Effector CD8-positive, alpha-beta T cell (primary cell): ENCODE measurements around the gene TEX51.

Experiments
- DNase-seq: peaks from one replicate; lab custom pipeline; 2025; lab: John Stamatoyannopoulos, UW

Gene TEX51

DNA sequence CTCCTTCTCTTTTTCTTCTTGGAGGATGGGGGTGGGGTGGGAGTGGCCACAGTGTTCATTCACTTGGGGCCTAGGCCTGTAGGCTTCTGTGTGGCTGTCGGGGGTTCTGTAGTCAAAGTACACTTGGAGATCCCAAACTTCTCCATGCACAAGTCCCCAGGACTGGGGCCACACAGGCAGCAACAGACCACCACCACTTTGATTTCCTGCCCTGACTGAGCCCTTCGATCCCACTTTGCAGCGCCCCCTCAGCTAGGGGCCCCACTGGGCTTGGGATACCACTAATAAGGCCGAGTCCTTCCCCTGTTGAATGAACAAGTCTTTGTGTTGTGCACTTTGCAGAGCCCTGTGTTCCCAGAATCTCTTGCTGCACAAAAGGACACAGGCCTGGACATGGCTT, 5.5 kb upstream of the TEX51 start:
- no peak for DNase-seq

DNA sequence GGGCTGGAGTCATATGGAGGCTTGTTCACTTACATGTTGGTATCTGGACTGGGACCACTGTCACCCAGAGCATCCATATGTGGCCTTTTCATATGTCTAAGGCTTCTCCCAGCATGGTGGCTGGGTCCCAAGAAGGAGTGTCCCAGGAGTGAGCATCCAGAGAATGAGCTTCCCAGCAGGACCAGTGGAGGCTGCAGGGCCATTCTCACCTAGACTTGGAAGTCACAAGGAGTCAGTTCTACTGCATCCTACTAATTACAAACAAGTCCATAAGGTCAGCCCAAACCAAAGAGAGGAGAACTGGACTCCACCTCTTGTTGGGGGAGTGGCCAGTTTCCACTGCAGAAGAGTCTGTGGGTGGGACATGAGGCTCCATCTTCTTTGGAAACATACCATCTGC, 5.1 kb upstream of the TEX51 start:
- DNase-seq = no peak

DNA sequence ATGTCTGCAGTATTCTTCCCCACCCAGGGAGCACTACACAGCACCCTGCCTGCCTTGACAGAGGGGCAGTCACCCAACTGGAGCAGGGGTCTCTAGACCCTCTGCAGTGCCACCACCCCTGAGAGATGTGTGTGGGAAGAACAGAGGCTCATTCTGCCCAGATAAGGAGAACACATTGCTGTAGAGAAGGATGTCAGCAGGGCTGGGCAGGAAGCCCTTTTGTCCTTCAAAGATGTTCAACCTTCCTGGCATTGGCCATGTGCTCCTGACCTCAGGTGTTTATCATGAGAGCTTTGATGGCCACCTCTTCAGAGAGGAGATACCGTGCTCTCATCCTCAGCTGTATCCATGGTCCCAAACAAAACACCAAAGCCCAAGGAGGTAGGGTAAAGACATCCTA, 4.6 kb upstream of the TEX51 start:
- no peak for DNase-seq

DNA sequence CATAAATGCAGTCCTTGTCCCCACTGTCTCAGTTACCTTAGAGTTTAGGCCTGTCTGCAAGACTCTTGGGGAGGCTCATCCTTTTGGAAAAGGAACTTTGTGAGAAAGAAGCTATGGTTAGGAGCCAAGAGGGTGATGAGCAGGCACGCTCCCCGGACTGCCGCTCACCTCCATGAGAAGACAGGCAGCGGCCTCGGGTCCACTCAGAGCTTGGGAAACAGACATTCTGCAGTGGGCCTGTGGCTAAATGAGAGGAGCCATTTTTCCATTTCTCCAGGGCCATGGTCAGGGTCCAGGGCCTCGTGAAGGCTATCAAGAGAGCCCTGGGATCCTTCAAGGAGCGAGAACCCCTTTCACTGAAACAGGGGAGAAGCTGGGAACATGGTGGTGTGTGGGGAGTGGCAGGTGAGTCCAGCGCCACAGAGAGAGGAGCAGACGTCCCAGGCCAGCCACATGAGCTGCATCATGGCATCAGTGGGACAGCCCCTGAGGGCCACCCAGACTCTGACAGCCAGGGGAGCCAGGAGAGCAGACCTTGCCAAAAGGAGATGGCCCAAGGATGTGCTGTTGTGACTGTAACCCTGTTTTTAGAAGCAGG, 4.0 kb upstream of the TEX51 start:
- DNase-seq = no peak

DNA sequence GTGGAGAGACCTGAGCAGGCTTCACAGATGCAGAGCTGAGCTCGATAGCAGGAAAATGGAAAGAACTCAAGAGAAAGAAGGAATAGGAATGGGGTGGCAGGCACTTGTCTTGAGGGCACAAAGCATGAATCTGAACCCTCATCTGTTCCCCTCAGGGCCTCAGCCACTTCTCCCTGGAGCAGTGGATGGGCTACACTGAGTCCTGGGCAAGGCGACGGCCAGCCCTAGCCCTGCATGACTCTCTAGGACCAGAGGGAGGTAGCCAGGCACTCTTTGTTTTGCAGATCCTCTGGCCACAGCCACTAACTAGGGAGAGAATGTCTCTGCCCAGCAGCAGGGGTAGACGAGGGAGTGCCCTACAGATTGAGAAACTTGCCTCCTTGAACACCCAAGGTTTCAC, 3.4 kb upstream of the TEX51 start:
- no peak for DNase-seq

DNA sequence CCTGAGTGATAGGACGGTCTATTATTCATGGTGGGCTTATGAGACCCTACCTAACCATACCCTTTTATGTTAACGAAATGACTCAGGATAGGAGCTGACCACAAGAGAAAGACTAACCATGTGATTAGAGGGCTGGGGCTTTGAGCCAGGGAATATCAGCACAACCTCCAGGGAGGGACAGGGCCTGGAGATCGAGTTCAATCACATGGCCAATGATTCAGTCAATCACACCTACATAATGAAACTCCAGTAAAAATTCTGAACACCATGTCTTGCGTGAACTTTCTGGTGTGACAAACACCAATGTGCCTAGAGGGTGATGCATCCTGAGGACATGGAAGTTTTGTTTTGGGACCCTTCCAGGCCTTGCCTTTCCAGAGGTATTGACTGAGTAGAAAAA, 2.2 kb upstream of the TEX51 start:
- DNase-seq = no peak

DNA sequence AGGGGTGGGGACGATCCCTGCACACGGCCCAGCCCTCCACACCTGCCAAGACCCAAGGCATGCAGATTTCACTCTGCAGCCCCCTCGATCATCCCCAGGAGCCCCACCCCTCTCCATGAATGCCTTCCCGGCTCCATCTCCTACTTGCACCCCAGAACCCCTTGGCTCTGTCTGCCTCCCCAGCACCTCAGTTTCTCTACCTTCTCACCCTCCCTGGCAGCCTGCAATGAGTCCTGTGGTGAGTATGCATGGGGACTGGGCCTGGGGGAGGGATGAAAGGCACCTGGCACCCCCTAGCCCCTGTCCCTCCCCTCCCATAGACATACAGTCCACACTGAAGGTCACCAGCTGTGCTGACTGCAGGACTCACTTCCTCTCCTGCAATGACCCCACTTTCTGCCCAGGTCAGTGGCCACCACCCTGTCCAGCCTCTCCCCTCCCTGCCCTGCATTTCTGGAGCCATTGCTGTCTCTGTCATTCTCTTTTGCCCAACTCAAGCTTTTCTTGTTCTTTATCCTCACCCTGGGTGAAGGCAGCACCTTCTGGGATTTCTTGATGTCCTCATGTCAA, 1.0 kb downstream of the TEX51 start:
- no peak for DNase-seq

DNA sequence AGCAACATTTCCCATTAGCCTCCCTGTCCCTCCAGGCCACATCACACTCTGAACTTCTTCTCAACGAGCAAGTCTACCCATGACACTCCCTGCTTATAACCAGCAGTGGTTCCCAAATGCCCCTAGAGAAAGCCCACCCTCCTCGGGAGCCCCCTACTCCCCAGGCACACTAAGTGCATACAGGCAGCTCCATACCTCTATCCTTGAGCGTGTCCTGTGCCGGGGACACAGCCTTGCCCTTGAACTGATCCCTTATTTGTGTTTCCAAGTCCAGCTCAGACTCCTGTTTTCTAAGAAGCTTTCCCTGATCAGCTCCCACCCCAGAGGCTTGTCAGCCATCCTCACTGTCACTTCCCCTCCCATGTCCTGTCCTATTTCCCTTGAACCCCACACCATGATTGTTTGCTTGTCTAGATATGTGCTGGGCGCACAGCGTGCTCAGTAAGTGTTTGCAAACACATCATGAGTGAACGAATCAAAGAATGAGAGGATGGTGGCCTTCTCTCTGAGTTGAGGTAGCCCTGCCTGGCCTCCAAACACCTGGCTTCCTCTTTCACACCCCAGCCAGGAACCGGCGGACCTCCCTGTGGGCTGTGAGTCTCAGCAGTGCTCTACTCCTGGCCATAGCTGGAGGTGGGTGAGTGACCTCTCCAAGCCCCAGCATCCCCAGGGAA, 2.1 kb downstream of the TEX51 start:
- DNase-seq = no peak

DNA sequence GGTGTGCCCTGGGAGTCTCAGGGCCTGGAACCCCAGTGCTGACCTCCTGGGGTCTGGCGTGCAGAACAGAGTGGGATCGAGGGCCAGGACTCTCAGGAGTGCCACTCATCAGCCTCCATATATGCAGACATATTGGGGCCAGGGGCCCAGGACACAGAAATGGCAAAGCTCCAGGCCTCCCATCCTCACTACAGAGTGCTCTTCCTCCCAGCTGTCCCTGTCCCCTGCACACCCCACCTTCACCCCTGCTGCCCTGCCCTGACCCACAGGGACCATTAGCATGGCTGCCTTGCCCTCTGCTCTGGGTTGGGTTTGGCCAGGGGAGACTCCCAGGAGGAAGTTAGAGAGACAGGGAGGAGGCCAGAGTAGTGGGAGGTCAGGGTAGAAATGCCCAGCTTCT, 2.8 kb downstream of the TEX51 start:
- DNase-seq = no peak

DNA sequence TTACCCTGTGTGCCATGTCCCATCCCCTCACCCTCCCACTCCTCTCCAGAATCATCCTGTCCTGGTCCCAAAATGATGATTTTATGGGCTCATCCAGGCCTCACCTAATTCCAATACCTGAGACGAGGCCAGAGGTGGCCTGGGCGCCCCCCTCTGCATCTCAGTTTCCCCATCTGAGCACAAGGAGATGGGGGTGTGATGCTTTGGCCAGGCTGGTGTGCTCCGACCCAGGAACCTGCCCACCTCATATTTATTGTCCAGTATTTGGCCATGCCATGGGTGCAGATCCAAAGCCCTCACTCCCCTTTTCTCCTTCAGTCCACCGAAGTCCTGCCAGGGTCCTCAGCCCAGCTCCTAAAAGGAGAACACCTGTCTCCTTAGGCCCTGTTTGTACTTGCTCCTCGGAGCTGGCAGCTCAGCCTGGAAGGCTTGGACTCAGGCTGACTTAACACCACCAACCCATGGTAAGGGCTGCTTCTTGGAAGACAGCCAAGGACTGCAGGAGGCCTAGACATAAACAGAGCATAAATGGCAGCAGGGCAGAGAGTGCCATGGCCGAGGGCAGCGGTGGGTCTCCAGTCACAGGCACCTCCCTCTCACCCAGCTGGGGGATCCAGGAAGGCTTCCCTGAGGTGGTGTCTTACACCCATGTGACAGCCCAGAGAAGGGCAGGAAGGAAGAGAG, 3.6 kb downstream of the TEX51 start:
- no peak for DNase-seq

DNA sequence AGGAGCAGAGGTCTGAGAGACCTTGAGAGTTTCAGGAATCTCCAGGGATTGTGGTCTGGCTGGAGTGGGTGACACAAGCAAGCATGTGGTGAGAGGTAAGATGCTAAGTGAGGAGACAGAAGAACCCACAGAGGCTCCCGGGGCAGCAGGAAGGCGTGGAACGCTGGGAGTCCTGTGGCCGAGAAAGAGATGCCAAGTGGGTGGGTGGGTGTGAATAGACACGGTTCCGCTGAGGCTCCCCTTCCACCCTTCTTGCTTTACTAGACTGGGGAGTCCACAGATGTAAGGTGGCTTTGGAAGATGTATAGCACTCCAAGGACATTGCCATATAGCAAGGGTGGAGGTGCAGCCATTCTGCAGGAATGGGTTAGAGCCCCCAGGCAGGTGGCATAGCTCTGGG, 4.2 kb downstream of the TEX51 start:
- no peak for DNase-seq

DNA sequence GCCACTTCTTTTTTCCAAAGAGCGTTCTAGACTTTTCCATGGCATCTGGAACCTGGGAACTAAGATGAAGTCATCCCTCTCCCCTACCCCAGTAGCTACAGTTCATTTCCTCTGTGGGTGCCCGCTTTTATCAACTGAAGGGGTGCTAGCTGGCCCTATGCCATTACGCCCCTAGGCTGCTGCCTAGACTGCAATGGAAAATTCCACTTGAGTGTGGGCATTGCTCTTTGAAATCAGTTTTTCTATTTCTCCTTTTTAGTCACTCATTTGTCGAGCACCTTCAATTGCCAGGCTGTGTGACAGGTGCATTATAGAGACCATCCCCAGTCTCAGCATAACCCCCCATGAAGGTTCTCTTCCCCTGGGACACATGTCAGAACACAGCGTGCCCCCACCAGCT, 7.3 kb downstream of the TEX51 start:
- DNase-seq = no peak

DNA sequence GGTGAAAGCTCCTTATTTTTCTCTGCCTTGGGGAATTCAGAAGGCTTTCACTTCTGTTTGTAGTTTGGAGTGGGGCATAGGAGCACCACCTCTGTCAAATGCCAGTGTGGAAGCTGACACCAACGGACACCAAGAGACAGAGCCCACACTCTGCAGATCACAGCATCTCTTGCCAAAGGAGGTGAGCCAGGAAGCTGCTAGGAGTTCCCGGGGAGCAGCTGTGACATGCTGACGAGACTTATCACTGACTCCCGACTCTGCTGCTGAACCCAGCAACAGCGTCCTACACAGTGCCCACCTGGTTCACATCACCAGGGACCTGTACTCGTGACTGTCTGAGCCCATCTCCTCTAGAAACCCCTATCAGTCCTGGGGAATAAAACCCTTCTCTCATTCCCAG, 8.1 kb downstream of the TEX51 start:
- DNase-seq = no peak

DNA sequence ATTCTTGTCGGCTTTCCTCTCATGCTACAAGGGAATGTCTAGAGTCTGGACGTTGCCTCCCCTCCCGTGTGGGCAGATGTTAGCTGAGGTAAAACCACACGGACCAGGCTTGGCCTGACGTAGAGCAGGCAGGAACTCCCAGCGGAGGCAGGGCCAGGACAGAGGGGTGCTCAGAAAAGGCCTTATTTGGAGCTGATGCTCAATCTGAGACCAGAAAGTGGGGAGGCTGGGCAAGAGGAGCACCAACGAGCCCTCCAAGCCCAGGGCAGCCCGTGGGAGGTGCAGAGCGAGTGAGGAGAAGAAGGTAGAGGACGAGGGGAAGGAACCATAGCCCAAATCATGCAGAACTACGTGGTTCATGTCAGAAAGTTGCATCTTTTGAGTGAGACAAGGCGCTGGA, 9.0 kb downstream of the TEX51 start:
- DNase-seq = no peak

DNA sequence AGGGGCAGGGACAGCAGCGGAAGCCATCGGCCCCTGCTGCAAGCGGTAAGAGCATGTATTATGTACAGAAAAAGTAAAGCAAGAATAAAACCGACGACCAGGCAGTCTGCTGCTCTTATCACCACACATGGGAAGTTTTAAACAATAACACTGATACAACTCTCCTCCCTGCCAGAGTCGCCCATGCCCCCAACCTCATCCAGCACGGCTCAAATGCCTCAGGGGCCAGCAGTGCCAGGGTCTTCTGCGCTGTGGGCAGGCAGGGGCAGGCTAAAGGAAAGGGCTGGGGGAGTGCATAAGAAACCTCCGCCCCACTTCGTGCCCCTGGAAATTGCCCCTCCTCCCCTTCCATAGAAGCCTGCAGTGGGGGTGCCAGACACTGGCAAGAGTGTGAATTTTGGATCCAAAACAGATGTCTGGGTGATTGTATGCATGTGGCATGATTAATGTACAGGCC, 10.1 kb downstream of the TEX51 start:
- DNase-seq = no peak

DNA sequence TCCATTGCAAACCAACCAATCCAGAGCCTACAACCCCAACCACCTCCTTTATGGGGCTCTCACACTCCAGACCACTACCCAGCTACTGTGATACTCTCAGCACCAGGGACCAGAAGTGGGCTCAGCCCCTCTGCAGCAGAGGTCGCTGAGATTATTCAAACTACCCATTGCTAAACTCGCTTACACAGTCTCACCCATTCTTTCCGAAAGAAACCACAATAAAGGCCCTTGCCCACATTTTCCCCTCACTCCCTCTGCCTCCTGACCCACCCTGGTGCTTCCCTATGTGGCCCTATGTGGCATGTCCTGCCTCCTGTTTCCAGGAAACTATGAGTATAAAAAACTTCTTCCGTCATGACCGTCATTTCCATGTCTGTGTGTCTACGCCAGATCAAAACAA, 10.7 kb downstream of the TEX51 start:
- no peak for DNase-seq

DNA sequence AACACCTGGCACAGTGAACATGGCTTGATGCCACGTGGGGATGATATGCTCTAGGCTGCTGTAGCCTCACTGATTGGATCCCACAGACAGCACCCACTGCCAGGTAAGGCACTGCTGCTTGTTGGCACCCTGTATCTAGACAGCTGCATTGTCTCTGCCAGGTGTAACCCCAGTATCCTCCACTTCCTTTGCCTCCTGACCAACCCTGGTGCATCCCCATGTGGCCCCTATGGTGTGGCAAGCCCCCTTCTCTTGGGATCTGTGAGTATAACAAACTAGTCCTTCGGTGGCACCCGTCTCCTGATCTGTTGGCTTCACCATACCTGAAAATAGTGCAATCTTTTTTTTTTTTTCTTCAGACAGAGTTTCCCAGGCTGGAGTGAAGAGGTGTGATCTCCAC, 11.1 kb downstream of the TEX51 start:
- no peak for DNase-seq

DNA sequence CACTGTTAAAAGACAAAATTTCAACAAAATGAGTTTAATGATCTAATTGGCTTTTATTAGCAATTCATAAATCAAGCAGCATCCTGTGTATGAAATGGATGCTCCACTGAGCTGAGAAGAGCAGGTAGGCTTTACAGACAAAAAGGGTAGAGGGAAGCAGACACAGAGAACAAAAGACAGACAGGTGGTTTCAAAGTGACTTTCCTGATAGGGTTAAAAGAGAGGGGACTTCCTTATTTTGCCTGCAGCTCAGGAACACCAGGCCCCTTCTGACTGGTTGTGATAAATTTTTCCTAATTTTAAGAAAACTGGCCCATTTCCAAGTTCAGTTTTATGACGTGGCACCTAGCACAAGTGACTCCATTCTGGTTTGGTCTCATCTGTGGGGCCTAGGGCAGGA, 11.9 kb downstream of the TEX51 start:
- no peak for DNase-seq

DNA sequence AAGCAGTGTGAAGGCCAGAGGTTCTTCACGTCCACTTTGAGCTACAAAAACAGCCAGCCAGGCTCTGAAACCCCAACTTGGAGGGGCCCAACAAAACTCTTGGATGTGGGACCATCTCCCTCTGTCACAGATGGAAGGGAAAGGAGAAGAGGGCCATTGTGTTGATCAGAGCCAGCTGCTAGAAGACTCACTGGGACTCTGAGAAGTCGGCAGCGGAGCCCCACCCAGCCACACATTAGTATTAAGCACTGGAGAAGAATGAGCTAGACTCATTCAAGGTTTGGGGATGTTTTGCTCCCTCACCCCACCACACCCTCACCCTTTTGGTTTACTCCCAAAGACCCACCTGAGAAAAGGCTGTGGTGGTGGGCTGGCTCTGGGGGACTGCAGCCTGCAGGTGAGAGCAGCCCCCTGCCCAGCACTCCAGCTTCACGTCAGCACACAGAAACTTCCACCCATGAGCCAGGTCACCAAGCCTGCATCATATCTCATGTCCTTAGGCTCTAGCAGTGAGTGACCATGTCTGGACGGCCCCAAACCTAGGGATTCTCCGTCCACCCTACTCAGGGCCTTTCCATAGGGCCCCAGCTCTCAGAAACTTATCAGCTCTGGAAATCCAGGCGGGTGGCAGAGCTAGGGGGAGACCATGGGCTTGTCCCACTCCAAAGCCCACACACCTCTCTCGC, 12.6 kb downstream of the TEX51 start:
- no peak for DNase-seq

DNA sequence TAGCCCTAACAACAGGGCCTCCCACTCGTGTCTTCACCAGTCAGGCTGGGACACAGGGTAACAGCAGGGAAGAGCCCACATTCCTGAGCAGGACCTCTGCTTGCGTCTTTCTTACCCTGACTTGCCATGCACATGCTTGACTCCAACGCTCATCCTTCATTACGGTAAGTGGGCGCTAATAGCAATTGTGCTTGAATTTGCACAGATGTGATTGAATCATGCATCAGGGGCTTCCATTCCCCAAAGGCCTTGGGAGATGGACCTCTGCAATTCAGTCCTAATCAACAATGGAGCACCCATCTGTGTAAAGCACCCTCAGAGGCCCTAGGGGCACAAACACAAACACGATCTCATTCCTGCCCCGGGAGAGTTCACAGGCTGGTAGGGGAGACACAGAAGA, 13.5 kb downstream of the TEX51 start:
- DNase-seq = no peak

DNA sequence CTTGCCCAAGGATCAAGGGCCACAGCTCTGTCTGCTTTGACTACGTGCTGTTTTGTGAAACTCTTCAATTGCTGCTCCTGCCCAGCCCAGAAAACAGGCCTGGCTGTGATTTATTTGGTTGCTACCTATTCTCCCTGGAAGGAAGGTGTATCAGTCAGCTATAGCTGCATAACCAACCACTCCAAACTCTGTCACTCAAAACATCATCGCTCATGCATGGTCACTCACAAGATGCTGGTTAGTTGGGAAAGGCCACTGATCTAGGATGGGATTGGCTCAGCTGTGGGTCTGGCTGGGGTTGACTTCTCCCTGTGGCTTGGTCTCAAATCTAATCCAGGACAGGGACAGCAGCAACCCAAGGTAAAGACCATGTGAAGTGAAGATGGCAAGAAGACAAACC, 14.6 kb downstream of the TEX51 start:
- DNase-seq = no peak

DNA sequence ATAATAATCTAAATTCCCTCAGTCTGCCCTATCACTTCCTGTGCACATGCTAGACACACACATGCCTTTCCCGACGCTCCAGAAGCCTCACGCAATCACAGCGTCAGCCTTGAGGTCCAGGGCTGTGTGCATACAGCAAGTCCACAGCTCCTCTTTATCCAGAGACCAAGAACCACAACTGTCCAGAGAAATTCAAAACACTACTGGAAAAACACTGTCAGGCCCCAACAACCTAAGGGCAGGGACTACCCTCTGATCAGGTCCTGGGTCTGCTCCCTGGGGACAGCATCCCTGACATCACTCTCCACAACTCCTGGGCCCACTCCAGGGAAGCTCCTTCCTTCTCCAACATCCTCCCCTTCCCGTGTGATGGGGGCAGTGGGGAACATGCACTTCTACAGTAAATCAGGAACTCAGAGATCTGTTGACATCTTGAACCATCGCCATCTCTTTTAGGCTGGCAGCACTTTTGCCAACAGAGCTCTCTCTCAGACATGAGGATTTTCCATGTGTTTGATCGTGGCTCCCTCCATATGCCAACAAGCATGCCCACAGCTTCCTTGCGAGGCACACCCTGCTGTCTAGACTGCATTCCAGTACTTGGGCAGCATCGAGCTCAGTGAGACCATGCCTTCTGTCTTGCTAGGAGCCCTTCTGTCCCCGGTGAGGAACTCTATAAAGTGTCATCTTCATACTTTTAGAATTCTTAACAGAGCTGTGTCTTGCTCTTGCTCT, 15.4 kb downstream of the TEX51 start:
- DNase-seq = no peak
